MM.1S (cell line): ENCODE data around the gene CUL5.

ENCODE experiments used
- DNase-seq: peaks from one replicate; pipeline ENCODE4 v3.0.0-alpha.2; 2015
- H2AFZ ChIP-seq: fragments of 300-600 bp; sonication (generic); 2 replicates; pipeline ENCODE4 v1.6.0; 2016; ENCODE audit warnings: antibody characterized with exemption, low read length
- H3F3A ChIP-seq: fragments of 300-600 bp; sonication (generic); 2 replicates; pipeline ENCODE4 v1.6.1; 2016; ENCODE audit warnings: mild to moderate bottlenecking, antibody characterized with exemption, low read length, moderate library complexity, mixed read lengths; ENCODE audit not compliant: insufficient read depth
- H3K27ac ChIP-seq: fragments of 300-600 bp; sonication (generic); 2 replicates; pipeline ENCODE4 v1.5.1; 2016; ENCODE audit warnings: mild to moderate bottlenecking, low read length
- H3K27me3 ChIP-seq: fragments of 300-600 bp; sonication (generic); replicated peaks from 2 replicates; pipeline ENCODE4 v1.6.0; 2016; ENCODE audit warnings: low read length; ENCODE audit not compliant: insufficient read depth
- H3K36me3 ChIP-seq: fragments of 300-600 bp; sonication (generic); replicated peaks from 2 replicates; pipeline ENCODE4 v1.6.1; 2016; ENCODE audit warnings: mild to moderate bottlenecking, low read length, mixed read lengths; ENCODE audit not compliant: insufficient read depth
- H3K4me1 ChIP-seq: fragments of 300-600 bp; sonication (generic); 2 replicates; pipeline ENCODE4 v1.6.1; 2016; ENCODE audit warnings: low read length, mixed read lengths
- H3K4me2 ChIP-seq: fragments of 300-600 bp; sonication (generic); 2 replicates; pipeline ENCODE4 v1.6.0; 2016; ENCODE audit warnings: low read depth, low read length
- H3K4me3 ChIP-seq: fragments of 300-600 bp; sonication (generic); 2 replicates; pipeline ENCODE4 v1.5.1; 2016; ENCODE audit warnings: low read length, mixed read lengths
- H3K79me2 ChIP-seq: fragments of 300-600 bp; sonication (generic); 2 replicates; pipeline ENCODE4 v1.6.1; 2016; ENCODE audit warnings: mixed run types, low read length, mixed read lengths
- H3K9ac ChIP-seq: fragments of 300-600 bp; sonication (generic); 2 replicates; pipeline ENCODE4 v1.6.1; 2016; ENCODE audit warnings: low read length, mixed read lengths
- H3K9me2 ChIP-seq: fragments of 300-600 bp; sonication (generic); replicated peaks from 2 replicates; pipeline ENCODE4 v1.6.1; 2016; ENCODE audit warnings: mild to moderate bottlenecking, low read length, mixed read lengths; ENCODE audit not compliant: insufficient read depth
- H3K9me3 ChIP-seq: fragments of 300-600 bp; sonication (generic); replicated peaks from 2 replicates; pipeline ENCODE4 v1.6.1; 2016; ENCODE audit warnings: mild to moderate bottlenecking, low read length, mixed read lengths; ENCODE audit not compliant: insufficient read depth
- H4K20me1 ChIP-seq: fragments of 300-600 bp; sonication (generic); 2 replicates; pipeline ENCODE4 v1.6.1; 2016; ENCODE audit warnings: mild to moderate bottlenecking, low read length, moderate library complexity, mixed read lengths; ENCODE audit not compliant: insufficient read depth
- CTCF ChIP-seq: fragments of 300-600 bp; sonication (generic); IDR thresholded peaks from 2 replicates; pipeline ENCODE4 v1.5.1; 2016; ENCODE audit warnings: antibody characterized with exemption, low read length, mixed read lengths
- EZH2 ChIP-seq: fragments of 300-600 bp; sonication (generic); optimal IDR thresholded peaks from 2 replicates; pipeline ENCODE3; 2017; ENCODE audit warnings: low read depth, mild to moderate bottlenecking, antibody characterized with exemption, low read length, mixed read lengths
- EZH2phosphoT487 ChIP-seq: fragments of 300-600 bp; sonication (generic); IDR thresholded peaks from 2 replicates; pipeline ENCODE4 v1.6.1; 2018; ENCODE audit warnings: antibody characterized with exemption, low read length

The CUL5 gene

DNA sequence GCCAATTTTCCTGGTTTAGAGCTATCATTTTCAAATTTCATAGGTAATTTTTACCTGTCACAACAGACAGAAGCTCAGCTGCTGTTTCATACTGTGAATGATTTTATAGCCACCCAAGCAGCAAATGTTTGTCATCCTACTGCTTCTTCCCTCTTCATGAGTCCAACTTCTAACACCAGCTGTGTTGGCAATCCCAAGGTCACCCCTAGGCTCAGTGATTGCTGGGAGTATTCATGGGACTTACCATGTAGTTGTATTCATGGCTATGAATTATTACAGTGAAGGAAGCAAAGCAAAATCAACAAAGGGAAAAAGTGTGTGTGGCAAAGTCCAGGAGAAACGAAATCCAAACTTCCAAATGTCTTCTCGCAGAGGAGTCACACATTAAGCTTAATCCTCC is 28.5 kb downstream of the CUL5 start:
- Histone ChIP-seq H3K27me3 (no peaks in the 10 kb centered on the region), H2AFZ (no peak overlapping the region), H3K4me3 (no peak overlapping the region), H3K4me1 (no peaks in the 10 kb centered on the region), H3K9me3 (no peaks in the 10 kb centered on the region), H3K4me2 (no peak overlapping the region), H3K79me2 (peaks cover 18% of the 10 kb centered on the region), H3K9ac (no peak overlapping the region), H3K9me2 (no peaks in the 10 kb centered on the region), H3K36me3 (0 out of 2 replicates have a peak, but pooled peaks cover 2% of the 10 kb centered on the region), H3K27ac (no peak overlapping the region), H4K20me1 (no peaks in the 10 kb centered on the region), H3F3A (no peaks in the 10 kb centered on the region)
- DNase-seq: no peak
- TF ChIP-seq EZH2phosphoT487: no peak
- no peak for TF ChIP-seq CTCF
- no peak for TF ChIP-seq EZH2

GRCh38 chr11:108037636-108038035 is 28.9 kb downstream of the CUL5 start:
- no peaks in the 10 kb centered on the region for H3K4me1 ChIP-seq
- peaks cover 15% of the 10 kb centered on the region for H3K79me2 ChIP-seq
- H3K9me3 ChIP-seq: no peaks in the 10 kb centered on the region
- H3K9me2 ChIP-seq: no peaks in the 10 kb centered on the region
- H3K9ac ChIP-seq: no peak overlapping the region
- no peaks in the 10 kb centered on the region for H3K27me3 ChIP-seq
- 0 out of 2 replicates have a peak, but pooled peaks cover 2% of the 10 kb centered on the region for H3K36me3 ChIP-seq
- no peak overlapping the region for H3K27ac ChIP-seq
- no peaks in the 10 kb centered on the region for H3F3A ChIP-seq
- no peak overlapping the region for H2AFZ ChIP-seq
- no peaks in the 10 kb centered on the region for H4K20me1 ChIP-seq
- DNase-seq: no peak
- no peak overlapping the region for H3K4me2 ChIP-seq
- TF ChIP-seq CTCF (no peak), EZH2phosphoT487 (no peak), EZH2 (no peak)
- H3K4me3 ChIP-seq: no peak overlapping the region

- Histone ChIP-seq H3F3A (no peaks in the 10 kb centered on the region), H3K4me2 (no peak overlapping the region), H3K4me1 (no peaks in the 10 kb centered on the region), H3K9me3 (no peaks in the 10 kb centered on the region), H3K79me2 (0 out of 2 replicates have a peak, but pooled peaks cover 3% of the 10 kb centered on the region), H3K27ac (no peak overlapping the region), H4K20me1 (no peaks in the 10 kb centered on the region), H3K9ac (no peak overlapping the region), H3K36me3 (peaks cover 4% of the 10 kb centered on the region; the same call in 1 of the 2 replicates), H3K27me3 (no peaks in the 10 kb centered on the region), H3K9me2 (no peaks in the 10 kb centered on the region), H2AFZ (no peak overlapping the region), H3K4me3 (no peak overlapping the region)
- TF ChIP-seq EZH2phosphoT487 (no peak), CTCF (no peak), EZH2 (no peak)
- no peak for DNase-seq
These were observed 39.6 kb downstream of the CUL5 start for GRCh38 chr11:108048269-108048668.
